GM12872 (cell line): ENCODE data around the gene DAAM2.

Source experiments
- CTCF ChIP-seq: IDR thresholded peaks from 3 replicates; pipeline ENCODE4 v1.5.1; 2011; ENCODE audit warnings: low read depth, mild to moderate bottlenecking, low read length, moderate library complexity; ENCODE audit not compliant: insufficient read depth

Gene DAAM2

DNA sequence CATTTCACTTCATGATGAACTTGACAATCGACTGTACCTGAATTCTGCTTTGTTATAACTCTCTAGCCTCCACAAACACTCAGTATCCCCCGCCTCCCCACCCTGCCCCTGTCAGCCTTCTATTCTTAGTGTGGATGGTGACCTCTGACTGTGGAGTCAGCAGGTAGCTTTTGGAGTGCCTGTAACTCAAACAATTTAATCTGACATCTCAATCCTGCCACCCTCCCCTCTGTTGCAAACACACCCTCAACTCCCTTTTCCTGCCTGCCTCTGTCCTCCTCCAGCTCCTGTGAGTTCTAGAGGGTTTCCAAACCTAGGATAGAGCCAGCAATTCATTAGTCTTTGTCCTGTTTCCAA is 20.3 kb downstream of the DAAM2 start:
- TF ChIP-seq CTCF, result no peak

- peak; percentile 33; the same call in 1 of the 3 replicates for TF ChIP-seq CTCF
Observed at GRCh38 chr6:39812853-39813533, 20.8 kb downstream of the DAAM2 start.

- TF ChIP-seq CTCF, result no peak
Observed at GRCh38 chr6:39814236-39814635, 22.1 kb downstream of the DAAM2 start.

DNA sequence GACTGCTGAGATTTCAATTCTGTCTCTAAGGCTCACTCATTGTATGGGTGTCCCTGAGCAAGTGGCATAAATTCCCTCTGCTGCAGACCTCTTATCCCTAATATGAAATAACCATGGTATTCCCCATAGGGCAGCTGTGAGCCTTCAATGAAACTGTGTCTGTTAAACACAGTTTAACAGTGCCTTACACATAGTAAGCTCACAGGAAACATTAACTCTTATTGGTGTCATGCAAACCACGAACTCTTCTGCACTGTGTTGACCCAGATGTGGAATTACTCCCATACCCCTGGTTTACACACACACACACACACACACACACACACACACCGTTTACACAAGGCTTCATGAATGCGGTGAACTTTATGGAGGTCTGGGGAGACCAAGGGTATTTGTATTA is 23.2 kb downstream of the DAAM2 start:
- no peak for TF ChIP-seq CTCF

DNA sequence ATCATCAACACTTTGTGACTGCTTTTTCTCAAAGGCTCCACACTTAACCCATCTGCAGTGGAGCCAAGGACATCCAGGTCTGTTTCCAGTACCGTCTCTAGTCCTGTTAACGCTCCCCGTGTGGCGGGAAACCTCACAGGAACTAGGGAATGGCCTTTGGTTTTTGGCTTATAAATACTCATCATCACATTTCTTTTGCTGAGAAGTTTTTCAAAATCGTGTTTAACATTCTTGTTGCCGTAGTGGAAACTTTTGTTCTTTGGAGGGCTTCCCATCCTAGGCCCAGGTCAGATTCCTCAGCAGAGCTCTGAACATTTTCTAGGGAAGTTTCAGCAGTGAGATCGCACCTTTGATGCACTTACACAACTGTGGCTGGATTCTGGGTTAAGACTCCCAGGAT is 24.6 kb downstream of the DAAM2 start:
- TF ChIP-seq CTCF, result no peak

- no peak for TF ChIP-seq CTCF
Observed at GRCh38 chr6:39818695-39819094, 26.5 kb downstream of the DAAM2 start.

DNA sequence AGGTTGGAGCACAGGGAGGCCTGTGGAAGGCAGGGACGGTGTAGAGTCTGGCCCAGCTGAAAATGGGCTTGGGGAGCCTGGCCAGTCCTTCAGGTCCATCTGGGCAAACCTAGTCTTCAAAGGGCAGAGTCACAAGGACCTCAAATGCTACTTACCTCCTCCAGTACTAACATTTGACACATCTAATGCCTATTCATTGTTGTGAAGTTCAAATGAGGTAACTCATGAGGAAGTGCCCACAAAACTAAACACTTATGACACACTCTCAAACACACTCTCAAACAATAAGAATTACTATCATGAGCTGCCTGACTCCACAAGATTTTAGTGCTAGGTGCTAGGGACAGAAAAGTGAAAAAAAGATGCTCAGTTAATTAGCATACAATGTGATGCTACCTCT is 27.1 kb downstream of the DAAM2 start:
- no peak for TF ChIP-seq CTCF

- TF ChIP-seq CTCF, result no peak
Observed at GRCh38 chr6:39819676-39820075, 27.5 kb downstream of the DAAM2 start.
